GM20000 (cell line): ENCODE data around the gene GNB3.

ENCODE experiments used
- DNase-seq: peaks from one replicate; pipeline ENCODE4 v3.0.0; 2012; ENCODE audit warnings: low spot score
- TF ChIP-seq, protein P1 (sequence below): IDR thresholded peaks from 2 replicates; pipeline ENCODE4 v1.5.1; 2012; ENCODE audit warnings: mild to moderate bottlenecking, control low read depth; ENCODE audit errors: extremely low read depth, missing control alignments

The GNB3 gene

DNA sequence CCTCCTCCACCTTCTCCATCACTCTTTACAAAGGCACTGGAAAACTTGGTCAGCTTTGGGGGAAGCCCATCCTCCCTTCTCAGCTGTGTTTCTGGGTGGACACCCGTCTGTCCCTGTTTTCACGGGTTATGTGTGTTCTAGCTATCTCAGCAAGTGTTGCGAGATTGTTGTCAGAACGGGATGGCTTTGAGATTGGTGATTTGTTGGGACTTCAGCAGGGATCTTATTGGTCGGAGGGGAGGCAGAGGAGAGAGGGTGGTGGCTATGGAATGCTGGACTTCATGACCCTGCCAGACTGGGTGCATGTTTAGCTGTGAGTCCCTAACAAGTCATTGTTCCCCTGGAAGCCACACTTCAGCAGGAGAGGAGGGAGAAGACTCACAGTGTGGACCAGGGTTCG, 13.3 kb downstream of the GNB3 start:
- TF ChIP-seq, protein P1, sequence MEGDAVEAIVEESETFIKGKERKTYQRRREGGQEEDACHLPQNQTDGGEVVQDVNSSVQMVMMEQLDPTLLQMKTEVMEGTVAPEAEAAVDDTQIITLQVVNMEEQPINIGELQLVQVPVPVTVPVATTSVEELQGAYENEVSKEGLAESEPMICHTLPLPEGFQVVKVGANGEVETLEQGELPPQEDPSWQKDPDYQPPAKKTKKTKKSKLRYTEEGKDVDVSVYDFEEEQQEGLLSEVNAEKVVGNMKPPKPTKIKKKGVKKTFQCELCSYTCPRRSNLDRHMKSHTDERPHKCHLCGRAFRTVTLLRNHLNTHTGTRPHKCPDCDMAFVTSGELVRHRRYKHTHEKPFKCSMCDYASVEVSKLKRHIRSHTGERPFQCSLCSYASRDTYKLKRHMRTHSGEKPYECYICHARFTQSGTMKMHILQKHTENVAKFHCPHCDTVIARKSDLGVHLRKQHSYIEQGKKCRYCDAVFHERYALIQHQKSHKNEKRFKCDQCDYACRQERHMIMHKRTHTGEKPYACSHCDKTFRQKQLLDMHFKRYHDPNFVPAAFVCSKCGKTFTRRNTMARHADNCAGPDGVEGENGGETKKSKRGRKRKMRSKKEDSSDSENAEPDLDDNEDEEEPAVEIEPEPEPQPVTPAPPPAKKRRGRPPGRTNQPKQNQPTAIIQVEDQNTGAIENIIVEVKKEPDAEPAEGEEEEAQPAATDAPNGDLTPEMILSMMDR, result no peak
- DNase-seq, result no peak

DNA sequence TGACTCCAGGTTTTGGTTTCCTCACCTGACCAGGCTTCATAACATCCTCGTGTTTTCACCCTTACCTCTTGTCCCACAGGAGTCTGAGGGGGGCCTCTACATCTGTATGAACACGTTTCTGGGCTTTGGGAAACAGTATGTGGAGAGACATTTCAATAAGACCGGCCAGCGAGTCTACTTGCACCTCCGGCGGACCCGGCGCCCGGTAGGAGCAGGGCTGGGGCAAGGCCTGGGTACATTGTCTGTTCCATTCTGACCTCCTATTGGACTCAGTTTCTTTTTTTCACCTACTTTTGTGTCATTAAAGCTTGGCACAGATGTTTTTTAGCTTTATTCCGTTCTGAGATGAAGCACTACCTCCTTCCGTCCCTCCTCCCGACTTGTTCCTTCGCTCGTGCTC, 14.6 kb downstream of the GNB3 start:
- no peak for DNase-seq
- TF ChIP-seq, protein P1, result no peak

- TF ChIP-seq, protein P1, result no peak
- no peak for DNase-seq
These were observed 18.1 kb downstream of the GNB3 start for GRCh38 chr12:6858799-6859198.

GRCh38 chr12:6860116-6860515, 19.4 kb downstream of the GNB3 start:
- TF ChIP-seq, protein P1, result no peak
- DNase-seq, result no peak

- TF ChIP-seq, protein P1, result no peak
- no peak for DNase-seq
These were observed 20.2 kb downstream of the GNB3 start for GRCh38 chr12:6860942-6861341.

DNA sequence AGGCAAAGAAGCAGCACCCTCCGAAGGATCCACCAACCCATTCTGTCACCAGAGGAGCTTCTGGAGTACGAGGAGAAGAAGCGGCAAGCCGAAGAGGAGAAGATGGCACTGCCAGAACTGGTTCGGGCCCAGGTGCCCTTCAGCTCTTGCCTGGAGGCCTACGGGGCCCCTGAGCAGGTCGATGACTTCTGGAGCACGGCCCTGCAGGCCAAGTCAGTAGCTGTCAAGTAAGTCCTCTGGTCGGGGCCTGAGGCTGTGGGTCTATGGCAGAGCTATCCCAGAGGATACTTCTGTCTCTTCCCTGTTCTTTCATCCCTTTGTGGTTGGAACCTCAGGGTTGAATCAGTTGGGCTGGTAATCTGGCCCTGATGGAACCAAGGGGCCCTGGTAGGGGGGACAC, 20.7 kb downstream of the GNB3 start:
- no peak for DNase-seq
- TF ChIP-seq, protein P1, result no peak

DNA sequence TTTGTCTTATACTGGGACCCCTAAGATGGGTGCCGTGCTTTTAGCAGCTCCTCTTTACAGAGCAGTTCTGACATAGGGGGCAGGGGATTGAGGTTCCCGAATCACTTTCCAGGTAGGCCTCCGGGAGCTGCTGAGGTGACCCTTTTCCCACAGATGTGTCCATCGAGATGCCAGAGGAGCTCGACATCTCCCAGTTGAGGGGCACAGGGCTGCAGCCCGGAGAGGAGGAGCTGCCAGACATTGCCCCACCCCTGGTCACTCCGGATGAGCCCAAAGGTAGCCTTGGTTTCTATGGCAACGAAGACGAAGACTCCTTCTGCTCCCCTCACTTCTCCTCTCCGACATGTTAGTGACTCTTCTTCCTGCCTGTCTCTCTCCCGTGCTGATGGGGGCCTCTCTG, 22.3 kb downstream of the GNB3 start:
- no peak for DNase-seq
- TF ChIP-seq, protein P1, result no peak
